ENCODE results near the gene SLC37A1.

The SLC37A1 gene

DNA sequence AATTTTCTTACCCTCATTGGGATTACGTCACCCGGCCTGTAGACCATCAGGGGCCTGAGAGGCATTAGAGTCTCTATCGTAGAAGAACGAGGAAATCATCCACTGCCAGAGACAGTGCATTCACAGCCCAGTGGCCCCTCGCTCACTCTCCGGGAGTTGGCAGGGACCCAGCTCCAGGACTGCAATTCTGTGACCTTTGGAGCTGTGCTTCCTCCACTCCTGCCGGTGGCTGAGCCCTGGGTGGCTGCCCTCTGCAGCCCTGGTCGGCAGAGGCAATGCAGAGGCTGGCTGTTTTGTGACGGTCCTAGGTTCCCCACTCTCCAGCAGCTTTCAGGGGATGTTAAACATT is 12.7 kb downstream of the SLC37A1 start:
- Mint-ChIP-seq H3K27me3 (no peaks in the 10 kb centered on the region), H3K36me3 (ENCODE audit: insufficient read depth) (peaks cover 32% of the 10 kb centered on the region), H3K4me3 (no peak overlapping the region), H3K9me3 (no peaks in the 10 kb centered on the region), H3K27ac (ENCODE audit: low read depth) (peak overlapping the region; percentile 47), H3K4me1 (peaks cover 39% of the 10 kb centered on the region)
- ATAC-seq (replicated peaks; ENCODE audit: extremely low read depth, poor library complexity, severe bottlenecking) = no peak
- no peak for DNase-seq (ENCODE audit: low spot score in 2 of 2)

DNA sequence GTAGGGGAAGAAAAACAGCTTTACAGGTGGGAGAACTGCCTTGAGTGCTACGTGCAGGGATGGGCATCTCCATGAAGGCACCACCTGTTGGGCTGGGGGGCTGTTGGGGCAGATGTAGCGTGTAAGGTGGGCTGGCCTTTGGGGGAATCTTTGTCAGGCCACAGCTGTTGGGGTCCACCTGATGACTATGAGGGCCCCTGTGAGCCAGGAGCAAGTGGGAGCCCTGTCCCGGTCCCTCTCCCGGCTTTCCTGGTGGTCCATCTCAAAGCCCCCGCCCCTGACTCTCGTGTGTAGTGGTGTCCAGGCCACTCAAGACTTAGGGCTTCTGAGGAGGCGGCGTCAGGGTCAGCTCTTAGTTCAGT is 13.5 kb downstream of the SLC37A1 start:
- peaks cover 30% of the 10 kb centered on the region for H3K36me3 Mint-ChIP-seq (ENCODE audit: insufficient read depth)
- ATAC-seq (replicated peaks; ENCODE audit: extremely low read depth, poor library complexity, severe bottlenecking) (no peak), DNase-seq (ENCODE audit: low spot score in 2 of 2) (no peak)
- H3K4me1 Mint-ChIP-seq = peaks cover 39% of the 10 kb centered on the region
- peak overlapping the region; percentile 80 for H3K4me3 Mint-ChIP-seq
- H3K9me3 Mint-ChIP-seq = no peaks in the 10 kb centered on the region
- H3K27ac Mint-ChIP-seq (ENCODE audit: low read depth) = peak overlapping the region; percentile 47
- H3K27me3 Mint-ChIP-seq = no peaks in the 10 kb centered on the region

- Mint-ChIP-seq H3K4me3 (peak overlapping the region; percentile 80), H3K4me1 (peaks cover 43% of the 10 kb centered on the region), H3K27ac (ENCODE audit: low read depth) (peak overlapping the region; percentile 47), H3K27me3 (no peaks in the 10 kb centered on the region), H3K9me3 (no peaks in the 10 kb centered on the region), H3K36me3 (ENCODE audit: insufficient read depth) (peaks cover 26% of the 10 kb centered on the region)
- peak; percentile 96 for ATAC-seq (replicated peaks; ENCODE audit: extremely low read depth, poor library complexity, severe bottlenecking)
- peak in 1 of 2 donors; percentile 44 for DNase-seq (ENCODE audit: low spot score in 2 of 2)
These were observed 14.0 kb downstream of the SLC37A1 start for GRCh38 chr21:42527489-42528158.

GRCh38 chr21:42530167-42530518 is 16.5 kb downstream of the SLC37A1 start:
- H3K9me3 Mint-ChIP-seq = no peaks in the 10 kb centered on the region
- no peak for DNase-seq (ENCODE audit: low spot score in 2 of 2)
- H3K27ac Mint-ChIP-seq (ENCODE audit: low read depth) = no peak overlapping the region
- H3K4me3 Mint-ChIP-seq = no peak overlapping the region
- peaks cover 15% of the 10 kb centered on the region for H3K36me3 Mint-ChIP-seq (ENCODE audit: insufficient read depth)
- H3K4me1 Mint-ChIP-seq = peaks cover 31% of the 10 kb centered on the region
- ATAC-seq (replicated peaks; ENCODE audit: extremely low read depth, poor library complexity, severe bottlenecking) = no peak
- H3K27me3 Mint-ChIP-seq = no peaks in the 10 kb centered on the region

- no peak for DNase-seq (ENCODE audit: low spot score in 2 of 2)
- H3K4me3 Mint-ChIP-seq = no peak overlapping the region
- no peak overlapping the region for H3K27ac Mint-ChIP-seq (ENCODE audit: low read depth)
- H3K36me3 Mint-ChIP-seq (ENCODE audit: insufficient read depth) = peaks cover 20% of the 10 kb centered on the region
- H3K27me3 Mint-ChIP-seq = no peaks in the 10 kb centered on the region
- ATAC-seq (replicated peaks; ENCODE audit: extremely low read depth, poor library complexity, severe bottlenecking) = no peak
- no peaks in the 10 kb centered on the region for H3K9me3 Mint-ChIP-seq
- H3K4me1 Mint-ChIP-seq = peaks cover 26% of the 10 kb centered on the region
These were observed 18.1 kb downstream of the SLC37A1 start for GRCh38 chr21:42531771-42532170.

DNA sequence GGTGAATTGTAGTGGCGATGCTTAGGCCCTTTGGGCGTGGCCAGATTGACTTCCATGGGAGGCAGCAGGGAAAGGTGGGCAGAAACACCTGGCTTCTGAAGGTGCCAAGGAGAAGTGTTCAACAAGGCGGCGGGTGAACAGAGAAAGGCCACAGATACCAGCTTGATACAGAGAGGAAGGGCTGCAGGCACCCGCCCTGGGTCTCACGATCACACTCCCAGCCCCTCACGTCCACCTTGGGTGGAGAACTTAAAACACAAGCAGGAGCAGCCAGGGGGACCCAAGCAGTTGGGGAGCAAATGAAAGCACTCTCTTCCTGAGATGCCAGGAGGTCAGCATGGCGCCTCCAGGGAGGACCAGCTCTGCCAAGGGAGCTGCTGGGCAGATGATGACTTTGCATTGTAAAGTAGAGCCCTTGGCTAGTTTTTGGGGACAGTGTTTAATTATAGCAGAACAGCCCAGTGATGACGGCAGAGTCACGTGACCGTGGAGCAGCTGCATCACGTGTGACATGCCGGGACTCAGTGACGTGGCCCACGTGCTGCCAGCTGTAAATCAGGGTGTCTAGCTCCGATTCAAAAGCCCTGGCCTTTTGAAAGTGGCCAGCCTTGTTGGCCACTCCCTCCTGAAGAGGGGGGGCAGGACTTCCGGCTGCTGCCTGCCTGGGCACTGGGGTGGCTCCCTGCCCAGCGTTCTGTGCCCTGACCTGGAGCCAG is 19.0 kb downstream of the SLC37A1 start:
- no peak overlapping the region for H3K27ac Mint-ChIP-seq (ENCODE audit: low read depth)

GRCh38 chr21:42533306-42533962 is 19.8 kb downstream of the SLC37A1 start:
- H3K27me3 Mint-ChIP-seq = no peaks in the 10 kb centered on the region
- H3K4me3 Mint-ChIP-seq = no peak overlapping the region
- H3K9me3 Mint-ChIP-seq = no peaks in the 10 kb centered on the region
- ATAC-seq (replicated peaks; ENCODE audit: extremely low read depth, poor library complexity, severe bottlenecking) (no peak), DNase-seq (ENCODE audit: low spot score in 2 of 2) (no peak)
- H3K4me1 Mint-ChIP-seq = peaks cover 12% of the 10 kb centered on the region
- peaks cover 15% of the 10 kb centered on the region for H3K36me3 Mint-ChIP-seq (ENCODE audit: insufficient read depth)
- H3K27ac Mint-ChIP-seq (ENCODE audit: low read depth) = no peak overlapping the region

More for the DNA sequence above, 19.0 kb downstream of the SLC37A1 start:
- no peak overlapping the region for H3K4me3 Mint-ChIP-seq
- H3K36me3 Mint-ChIP-seq (ENCODE audit: insufficient read depth) = peaks cover 19% of the 10 kb centered on the region
- peaks cover 18% of the 10 kb centered on the region for H3K4me1 Mint-ChIP-seq
- no peak for DNase-seq (ENCODE audit: low spot score in 2 of 2)
- H3K27me3 Mint-ChIP-seq = no peaks in the 10 kb centered on the region
- no peaks in the 10 kb centered on the region for H3K9me3 Mint-ChIP-seq
- ATAC-seq (replicated peaks; ENCODE audit: extremely low read depth, poor library complexity, severe bottlenecking) = no peak

DNA sequence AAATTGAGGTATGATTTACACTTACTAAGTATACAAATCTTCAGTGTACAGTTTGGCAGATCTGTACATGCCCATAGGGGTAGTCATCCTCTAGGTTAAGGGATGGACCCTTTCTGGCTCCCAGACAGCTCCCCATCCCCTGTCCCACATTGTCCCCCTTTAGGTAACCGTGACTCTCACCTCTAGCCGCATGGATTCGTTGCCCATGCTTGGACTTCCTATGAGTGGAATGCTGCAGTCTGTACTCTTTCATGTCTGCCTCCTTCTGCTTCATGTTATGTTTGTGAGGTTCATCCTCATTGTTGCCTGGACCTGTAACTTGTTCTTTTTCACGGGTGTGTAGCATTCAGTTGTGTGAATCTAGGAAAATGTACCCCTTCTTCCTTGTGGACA is 20.3 kb downstream of the SLC37A1 start:
- Mint-ChIP-seq H3K27ac (ENCODE audit: low read depth) (no peak overlapping the region), H3K36me3 (ENCODE audit: insufficient read depth) (peaks cover 15% of the 10 kb centered on the region), H3K4me3 (no peak overlapping the region), H3K27me3 (no peaks in the 10 kb centered on the region), H3K4me1 (peaks cover 12% of the 10 kb centered on the region), H3K9me3 (no peaks in the 10 kb centered on the region)
- ATAC-seq (replicated peaks; ENCODE audit: extremely low read depth, poor library complexity, severe bottlenecking) (no peak), DNase-seq (ENCODE audit: low spot score in 2 of 2) (no peak)

DNA sequence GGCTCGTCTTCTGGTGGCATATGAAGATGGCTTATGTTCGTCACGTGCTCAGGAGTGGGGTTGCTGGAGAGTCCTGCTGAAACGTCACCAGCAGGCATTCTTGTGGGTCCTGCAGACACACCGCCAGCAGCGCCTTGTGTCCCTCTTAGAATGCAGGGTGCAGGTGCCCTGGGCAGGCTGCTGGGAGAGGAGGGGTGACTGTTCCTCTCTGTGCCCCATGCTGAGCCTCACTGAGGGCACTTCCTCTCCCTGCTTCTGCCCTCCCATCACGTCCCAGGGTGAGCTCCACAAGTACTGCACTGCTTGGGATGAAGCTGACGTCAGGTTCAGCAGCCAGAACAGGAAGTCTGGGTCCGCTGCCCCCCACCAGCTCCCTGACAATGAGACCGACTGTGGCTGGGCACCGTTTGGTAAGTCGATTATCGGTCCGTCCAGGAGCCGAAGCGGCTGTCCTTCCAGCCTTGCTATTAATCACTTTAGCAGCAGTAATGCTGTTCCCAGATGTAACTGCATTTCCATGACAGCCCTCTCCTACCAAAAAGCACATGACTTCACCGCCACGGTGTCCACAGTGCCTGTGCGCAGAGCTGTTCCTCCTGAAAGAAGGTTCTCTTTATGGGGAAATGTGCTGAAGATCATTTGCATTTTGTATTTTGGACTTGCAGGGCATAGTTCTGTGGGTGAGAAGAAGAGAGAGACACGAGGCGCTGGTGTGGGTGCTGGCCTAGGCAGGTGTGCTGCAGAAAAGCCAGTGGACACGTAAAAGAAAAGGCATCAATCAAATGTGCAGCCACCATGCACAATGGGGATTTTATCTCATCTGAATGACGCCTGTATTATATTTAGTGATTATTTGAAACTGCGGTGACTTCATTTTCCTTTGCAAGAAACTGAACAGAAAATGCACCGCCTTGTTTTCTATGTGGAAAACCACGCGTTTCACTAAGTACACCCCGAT is 21.0 kb downstream of the SLC37A1 start:
- Mint-ChIP-seq H3K4me1 (peaks cover 12% of the 10 kb centered on the region), H3K36me3 (ENCODE audit: insufficient read depth) (peaks cover 19% of the 10 kb centered on the region), H3K4me3 (no peak overlapping the region), H3K27ac (ENCODE audit: low read depth) (no peak overlapping the region), H3K9me3 (no peaks in the 10 kb centered on the region), H3K27me3 (no peaks in the 10 kb centered on the region)
- ATAC-seq (replicated peaks; ENCODE audit: extremely low read depth, poor library complexity, severe bottlenecking) = no peak
- DNase-seq (ENCODE audit: low spot score in 2 of 2) = no peak

DNA sequence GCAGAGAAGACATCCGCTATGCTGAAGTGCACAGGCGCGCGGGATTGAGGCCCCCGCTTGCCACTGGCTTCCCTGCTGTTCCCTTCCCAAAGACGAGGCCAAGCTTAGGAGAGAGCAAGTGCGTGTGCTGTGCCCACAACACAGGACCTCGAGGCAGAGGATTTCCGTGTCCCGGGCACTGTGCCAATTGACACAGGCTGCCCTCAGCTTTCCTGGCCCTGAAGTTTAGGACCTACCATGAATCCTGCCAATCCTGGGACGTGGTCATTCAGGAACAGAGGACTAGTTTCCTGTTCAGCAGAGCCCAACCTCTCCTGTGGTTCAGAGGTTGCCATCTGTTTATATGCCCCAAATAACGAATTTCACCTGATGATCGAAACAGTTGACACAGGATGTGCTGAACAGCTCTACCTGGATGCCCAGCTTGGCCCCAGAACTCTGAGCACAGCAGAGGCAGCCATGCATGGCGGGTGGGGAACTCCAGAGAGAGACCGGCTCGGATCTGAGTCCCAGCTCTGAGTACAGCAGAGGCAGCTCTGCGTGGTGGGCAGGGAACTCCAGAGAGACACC is 22.0 kb downstream of the SLC37A1 start:
- no peak overlapping the region for H3K4me3 Mint-ChIP-seq
- no peak for DNase-seq (ENCODE audit: low spot score in 2 of 2)
- no peaks in the 10 kb centered on the region for H3K27me3 Mint-ChIP-seq
- H3K4me1 Mint-ChIP-seq = peaks cover 6% of the 10 kb centered on the region
- no peak overlapping the region for H3K27ac Mint-ChIP-seq (ENCODE audit: low read depth)
- peaks cover 17% of the 10 kb centered on the region for H3K36me3 Mint-ChIP-seq (ENCODE audit: insufficient read depth)
- H3K9me3 Mint-ChIP-seq = no peaks in the 10 kb centered on the region
- ATAC-seq (replicated peaks; ENCODE audit: extremely low read depth, poor library complexity, severe bottlenecking) = no peak

GRCh38 chr21:42536601-42537000 is 22.9 kb downstream of the SLC37A1 start:
- H3K4me1 Mint-ChIP-seq = peaks cover 4% of the 10 kb centered on the region
- ATAC-seq (replicated peaks; ENCODE audit: extremely low read depth, poor library complexity, severe bottlenecking) (no peak), DNase-seq (ENCODE audit: low spot score in 2 of 2) (no peak)
- H3K4me3 Mint-ChIP-seq = no peak overlapping the region
- no peaks in the 10 kb centered on the region for H3K27me3 Mint-ChIP-seq
- H3K9me3 Mint-ChIP-seq = no peaks in the 10 kb centered on the region
- no peak overlapping the region for H3K27ac Mint-ChIP-seq (ENCODE audit: low read depth)
- peaks cover 21% of the 10 kb centered on the region for H3K36me3 Mint-ChIP-seq (ENCODE audit: insufficient read depth)

DNA sequence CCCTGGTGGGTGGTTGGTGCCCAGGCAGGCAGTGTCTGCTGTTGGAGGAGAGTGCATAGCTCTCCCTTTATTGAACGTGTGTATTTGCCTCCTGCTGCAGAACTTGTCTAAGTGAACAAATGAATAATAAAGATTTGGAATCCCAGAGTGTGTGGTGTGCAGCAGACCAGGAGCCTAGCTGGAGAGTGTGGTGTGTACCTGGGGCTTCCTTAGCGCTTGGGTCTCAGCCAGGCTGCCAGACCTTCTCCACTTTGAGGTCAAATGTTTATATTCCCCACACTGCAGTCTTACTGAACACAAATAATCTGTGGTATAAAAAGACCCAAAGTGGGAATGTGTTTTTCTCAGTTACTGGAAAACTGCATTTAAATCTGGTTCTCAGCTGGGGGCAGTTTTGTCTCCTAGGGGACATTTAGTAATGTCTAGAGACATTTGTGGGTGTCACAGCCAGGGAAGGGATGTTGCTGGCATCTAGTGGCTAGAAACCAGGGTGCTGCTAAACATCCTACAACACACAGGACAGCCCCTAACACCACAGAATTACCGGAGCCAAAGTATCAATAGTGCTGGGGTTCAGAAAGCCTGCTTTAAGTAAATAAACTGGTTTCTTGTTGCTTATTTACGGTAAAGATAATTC is 23.6 kb downstream of the SLC37A1 start:
- Mint-ChIP-seq H3K36me3 (ENCODE audit: insufficient read depth) (peaks cover 21% of the 10 kb centered on the region), H3K4me3 (no peak overlapping the region), H3K9me3 (no peaks in the 10 kb centered on the region), H3K4me1 (peaks cover 3% of the 10 kb centered on the region), H3K27ac (ENCODE audit: low read depth) (no peak overlapping the region), H3K27me3 (no peaks in the 10 kb centered on the region)
- DNase-seq (ENCODE audit: low spot score in 2 of 2) = no peak
- ATAC-seq (replicated peaks; ENCODE audit: extremely low read depth, poor library complexity, severe bottlenecking) = no peak
